ENCODE data around the gene SDCBP2.

DNA sequence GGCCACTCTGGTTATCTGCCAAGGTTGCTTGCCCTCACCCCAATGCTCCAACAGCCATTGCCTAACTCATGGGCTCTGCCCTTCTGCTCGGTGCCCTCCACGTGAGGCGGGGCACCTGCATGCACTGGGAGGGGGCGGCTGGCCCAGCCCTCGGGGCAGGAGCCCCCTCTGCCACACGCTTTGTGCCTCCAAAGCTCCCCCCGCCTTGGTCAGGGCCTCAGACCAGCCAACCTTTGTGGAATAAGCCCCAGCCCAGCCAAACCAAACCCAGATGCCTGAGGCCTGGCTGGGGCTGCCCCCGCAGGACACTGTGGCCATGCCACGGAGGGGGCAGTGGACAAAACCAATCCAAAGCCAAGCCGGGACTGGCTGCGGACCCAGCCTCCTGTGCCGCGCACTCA, 21.4 kb downstream of the SDCBP2 start:
- TF ChIP-seq, protein P1, sequence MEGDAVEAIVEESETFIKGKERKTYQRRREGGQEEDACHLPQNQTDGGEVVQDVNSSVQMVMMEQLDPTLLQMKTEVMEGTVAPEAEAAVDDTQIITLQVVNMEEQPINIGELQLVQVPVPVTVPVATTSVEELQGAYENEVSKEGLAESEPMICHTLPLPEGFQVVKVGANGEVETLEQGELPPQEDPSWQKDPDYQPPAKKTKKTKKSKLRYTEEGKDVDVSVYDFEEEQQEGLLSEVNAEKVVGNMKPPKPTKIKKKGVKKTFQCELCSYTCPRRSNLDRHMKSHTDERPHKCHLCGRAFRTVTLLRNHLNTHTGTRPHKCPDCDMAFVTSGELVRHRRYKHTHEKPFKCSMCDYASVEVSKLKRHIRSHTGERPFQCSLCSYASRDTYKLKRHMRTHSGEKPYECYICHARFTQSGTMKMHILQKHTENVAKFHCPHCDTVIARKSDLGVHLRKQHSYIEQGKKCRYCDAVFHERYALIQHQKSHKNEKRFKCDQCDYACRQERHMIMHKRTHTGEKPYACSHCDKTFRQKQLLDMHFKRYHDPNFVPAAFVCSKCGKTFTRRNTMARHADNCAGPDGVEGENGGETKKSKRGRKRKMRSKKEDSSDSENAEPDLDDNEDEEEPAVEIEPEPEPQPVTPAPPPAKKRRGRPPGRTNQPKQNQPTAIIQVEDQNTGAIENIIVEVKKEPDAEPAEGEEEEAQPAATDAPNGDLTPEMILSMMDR (IDR thresholded peaks at IDR 0.05; ENCODE audit: insufficient read depth, low read depth, low read length), result no peak
- no peak for TF ChIP-seq EZH2 (IDR thresholded peaks at IDR 0.05; ENCODE audit: insufficient read depth, low read length)

Data from astrocyte (in vitro differentiated cells and primary cell).